Breast epithelium (tissue), 4 donors: ENCODE results near the gene HIPK3. TPM values are rescaled to one million over a fixed set of nuclear protein-coding genes. Genes with fewer than 3 reads are reported as not detected.

Experiments
- DNase-seq, 2 donors: peaks; one replicate each; pipeline ENCODE4 v3.0.0-alpha.2; 2019; ENCODE audit warnings: low spot score in 2 of 2
- H3K27ac ChIP-seq, 2 donors: fragments of 200-600 bp; sonication (generic) in 1 of 2; one replicate each; pipeline ENCODE4 v1.5.1; 2016 to 2019; ENCODE audit warnings: mild to moderate bottlenecking in 1 of 2
- H3K27me3 ChIP-seq, 2 donors: fragments of 200-600 bp; sonication (generic) in 1 of 2; one replicate each; pipeline versions ENCODE4 v1.5.1 to v1.6.0; 2017 to 2019; ENCODE audit warnings: control low read depth in 1 of 2, mild to moderate bottlenecking in 1 of 2
- H3K36me3 ChIP-seq: fragments of 200-600 bp; one replicate; pipeline ENCODE4 v1.5.1; 2019
- H3K4me1 ChIP-seq, 2 donors: fragments of 200-600 bp; sonication (generic); one replicate each; pipeline ENCODE4 v1.5.1; 2016 to 2019; ENCODE audit warnings: control low read depth in 1 of 2
- H3K4me3 ChIP-seq, 3 donors: fragments of 200-600 bp; sonication (generic); 1 replicate in 2 of 3; 2 replicates in 1 of 3; pipeline ENCODE4 v1.5.1; 2016 to 2019; ENCODE audit warnings: mild to moderate bottlenecking in 3 of 3, moderate library complexity in 2 of 3
- H3K9me3 ChIP-seq, 2 donors: fragments of 200-600 bp; sonication (generic) in 1 of 2; one replicate each; pipeline ENCODE4 v1.5.1; 2016 to 2019; ENCODE audit warnings: control low read depth in 1 of 2
- CTCF ChIP-seq, 3 donors: fragments of 450-650 bp; IDR thresholded peaks; one replicate each; pipeline ENCODE4 v1.5.1; 2016 to 2017; ENCODE audit warnings: antibody characterized with exemption in 3 of 3, mild to moderate bottlenecking in 3 of 3, moderate library complexity in 3 of 3
- POLR2A ChIP-seq: fragments of 450-650 bp; IDR thresholded peaks from one replicate; pipeline ENCODE4 v1.6.1; 2016; ENCODE audit warnings: antibody characterized with exemption, mild to moderate bottlenecking, moderate library complexity
- POLR2AphosphoS5 ChIP-seq, 3 donors: sonication (generic); formaldehyde crosslinking; IDR thresholded peaks; one replicate each; pipeline ENCODE4 v1.6.1; 2017; ENCODE audit warnings: antibody characterized with exemption in 3 of 3
- intact Hi-C: fragments of 100-400 bp; cut with DNase I; formaldehyde crosslinking; loops from one replicate; pipeline ENCODE4 v1.15.1; 2023; ENCODE audit warnings: low total_unique reads
- total RNA-seq, 3 donors: library from RNA; depleted of rRNA; stranded (reverse); fragments of >200 nt; gene quantifications; one replicate each; pipeline ENCODE4 v1.1.0, GENCODE V29; 2016

Gene HIPK3
- total RNA-seq, 3 donors from 2014 or later: 200 to 223 (median 202) TPM

GRCh38 chr11:33329705-33330329, 72.6 kb downstream of the HIPK3 start:
- H3K27ac ChIP-seq: no peak overlapping the region
- H3K4me3 ChIP-seq: no peak overlapping the region
- no peaks in the 10 kb centered on the region for H3K4me1 ChIP-seq
- no peak for DNase-seq
- H3K27me3 ChIP-seq: no peaks in the 10 kb centered on the region
- H3K9me3 ChIP-seq: no peaks in the 10 kb centered on the region
- intact Hi-C loops: loop anchor here (10.0 kb wide), 1 partner anchor 165 kb away; the partner anchor contains the start of gene CSTF3
- TF ChIP-seq POLR2A: no peak
- peak in 2 of 3 donors; percentile 43 to 55 for TF ChIP-seq CTCF (IDR thresholded peaks at IDR 0.05)
- no peaks in the 10 kb centered on the region for H3K36me3 ChIP-seq

DNA sequence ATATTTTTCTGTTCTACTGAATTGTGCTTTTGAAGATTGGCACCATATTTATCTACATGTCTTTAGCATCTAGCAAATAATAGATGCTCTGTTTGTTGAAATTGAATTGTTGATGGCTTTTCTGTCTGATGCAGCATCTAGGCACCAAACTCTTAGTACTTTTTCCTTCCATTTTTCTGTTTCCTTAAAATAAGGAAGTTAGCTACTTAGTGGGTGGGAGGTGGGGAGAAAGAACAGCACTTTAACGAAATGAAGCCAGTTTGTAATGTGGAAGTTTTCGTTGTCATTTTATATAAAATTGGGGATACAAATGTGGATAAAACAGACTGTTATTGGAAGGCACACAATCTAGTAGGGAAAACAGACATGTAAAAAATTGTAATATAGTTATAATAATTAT, 76.6 kb downstream of the HIPK3 start:
- Histone ChIP-seq H3K4me1 (no peaks in the 10 kb centered on the region), H3K4me3 (no peak overlapping the region), H3K9me3 (no peaks in the 10 kb centered on the region), H3K27me3 (no peaks in the 10 kb centered on the region), H3K27ac (no peak overlapping the region), H3K36me3 (no peaks in the 10 kb centered on the region)
- intact Hi-C loops: no loop called here
- TF ChIP-seq POLR2AphosphoS5 (IDR thresholded peaks at IDR 0.05): no peak
- TF ChIP-seq CTCF (IDR thresholded peaks at IDR 0.05): no peak
- no peak for DNase-seq

- Histone ChIP-seq H3K9me3 (no peaks in the 10 kb centered on the region), H3K27ac (no peak overlapping the region), H3K4me3 (no peak overlapping the region), H3K4me1 (no peaks in the 10 kb centered on the region), H3K36me3 (no peaks in the 10 kb centered on the region), H3K27me3 (no peaks in the 10 kb centered on the region)
- DNase-seq: no peak
- TF ChIP-seq POLR2AphosphoS5 (IDR thresholded peaks at IDR 0.05): no peak
- TF ChIP-seq POLR2A: no peak
- no peak for TF ChIP-seq CTCF (IDR thresholded peaks at IDR 0.05)
- intact Hi-C loops: no loop called here
Measured at GRCh38 chr11:33334627-33335026, 77.4 kb downstream of the HIPK3 start.

- Histone ChIP-seq H3K27me3 (no peaks in the 10 kb centered on the region), H3K4me3 (no peak overlapping the region), H3K9me3 (no peaks in the 10 kb centered on the region), H3K36me3 (no peaks in the 10 kb centered on the region), H3K4me1 (no peaks in the 10 kb centered on the region), H3K27ac (no peak overlapping the region)
- DNase-seq: no peak
- intact Hi-C loops: no loop called here
- TF ChIP-seq POLR2A (no peak), CTCF (IDR thresholded peaks at IDR 0.05) (no peak), POLR2AphosphoS5 (IDR thresholded peaks at IDR 0.05) (no peak)
Measured at GRCh38 chr11:33339247-33339646, 82.1 kb downstream of the HIPK3 start.

DNA sequence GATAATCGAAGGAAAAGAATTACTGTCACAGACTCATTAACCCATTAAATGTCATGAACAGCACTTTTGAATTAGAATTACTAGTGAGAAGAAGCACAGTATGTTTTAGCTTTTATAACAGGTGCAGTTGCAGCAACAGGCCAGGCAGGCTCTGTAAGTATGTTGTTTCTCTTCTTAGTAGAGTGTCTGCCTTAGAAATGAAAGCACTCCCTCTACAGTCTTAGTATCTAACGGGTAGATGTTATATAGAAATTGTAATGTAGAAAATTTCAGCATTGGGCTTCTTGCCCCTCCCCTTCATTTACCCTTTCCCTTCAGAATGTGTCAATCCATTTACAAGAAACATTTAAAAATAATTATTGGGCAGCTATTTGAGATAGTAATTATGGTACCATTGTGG, 87.4 kb downstream of the HIPK3 start:
- TF ChIP-seq POLR2A (no peak), CTCF (IDR thresholded peaks at IDR 0.05) (no peak), POLR2AphosphoS5 (IDR thresholded peaks at IDR 0.05) (no peak)
- no peaks in the 10 kb centered on the region for H3K36me3 ChIP-seq
- H3K4me3 ChIP-seq: no peak overlapping the region
- no peak for DNase-seq
- intact Hi-C loops: loop anchor here (5.0 kb wide), 1 partner anchor 1038 kb away; no protein-coding TSS in a partner anchor
- H3K4me1 ChIP-seq: no peaks in the 10 kb centered on the region
- no peaks in the 10 kb centered on the region for H3K27me3 ChIP-seq
- no peaks in the 10 kb centered on the region for H3K9me3 ChIP-seq
- H3K27ac ChIP-seq: no peak overlapping the region
